Activated CD4-positive, CD25-positive, alpha-beta regulatory T cell treated with anti-CD3 and anti-CD28 coated beads, Interleukin-2, amount 50 U/mL, for 72 hours (primary cell): Measurements from ENCODE around the gene STK11IP.

Source experiments
- DNase-seq: peaks from one replicate; pipeline ENCODE4 v3.0.0; 2021

The STK11IP gene

DNA sequence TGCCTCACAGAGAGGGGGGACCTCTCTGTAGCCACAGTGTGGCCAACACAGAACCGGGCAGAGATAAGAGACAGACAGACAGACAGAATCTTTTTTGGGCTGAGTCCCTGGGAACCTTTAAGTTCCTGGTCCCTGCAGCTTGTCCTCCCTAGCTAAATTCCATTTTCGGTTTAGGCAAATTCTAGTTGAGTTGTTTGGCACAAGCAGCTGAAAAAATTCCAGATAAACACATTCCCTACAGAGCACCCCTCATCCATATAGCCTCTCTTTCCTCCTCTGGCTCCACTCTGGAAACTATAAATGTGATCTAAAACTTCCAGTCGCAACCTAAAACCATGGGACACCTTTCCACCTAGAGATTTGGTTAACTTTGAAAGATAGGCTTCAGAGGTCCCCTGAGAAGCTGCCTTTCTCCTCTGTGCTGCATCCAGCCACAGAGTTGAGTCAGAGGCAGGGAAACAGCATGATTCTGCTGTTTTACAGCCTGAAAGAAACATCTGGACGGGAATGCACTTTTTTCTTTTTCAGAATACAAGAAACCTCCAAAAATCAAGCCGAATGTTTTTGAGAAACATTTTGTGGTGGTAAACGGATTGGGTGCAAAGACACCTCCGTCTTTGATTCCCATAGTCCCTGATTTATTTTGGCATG, 60.7 kb downstream of the STK11IP start:
- no peak for DNase-seq

DNA sequence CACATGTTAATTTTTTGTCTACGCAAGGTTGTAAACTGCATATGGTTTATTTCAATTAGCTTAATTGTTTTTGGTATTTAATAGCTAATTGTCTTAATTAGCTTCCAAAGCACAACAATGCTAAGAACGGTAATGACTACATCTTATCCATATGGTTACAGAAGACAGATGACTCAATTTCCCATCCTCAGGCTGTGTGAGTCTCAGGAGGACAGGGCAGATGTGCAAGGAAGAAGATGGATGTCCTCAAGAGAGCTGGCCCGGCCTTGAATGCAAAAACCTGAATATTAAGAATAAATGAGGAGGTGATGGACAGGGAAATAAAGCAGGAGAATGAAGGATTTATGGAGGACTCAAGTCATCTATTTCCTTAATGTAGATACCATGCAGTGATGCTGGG, 61.2 kb downstream of the STK11IP start:
- no peak for DNase-seq

DNA sequence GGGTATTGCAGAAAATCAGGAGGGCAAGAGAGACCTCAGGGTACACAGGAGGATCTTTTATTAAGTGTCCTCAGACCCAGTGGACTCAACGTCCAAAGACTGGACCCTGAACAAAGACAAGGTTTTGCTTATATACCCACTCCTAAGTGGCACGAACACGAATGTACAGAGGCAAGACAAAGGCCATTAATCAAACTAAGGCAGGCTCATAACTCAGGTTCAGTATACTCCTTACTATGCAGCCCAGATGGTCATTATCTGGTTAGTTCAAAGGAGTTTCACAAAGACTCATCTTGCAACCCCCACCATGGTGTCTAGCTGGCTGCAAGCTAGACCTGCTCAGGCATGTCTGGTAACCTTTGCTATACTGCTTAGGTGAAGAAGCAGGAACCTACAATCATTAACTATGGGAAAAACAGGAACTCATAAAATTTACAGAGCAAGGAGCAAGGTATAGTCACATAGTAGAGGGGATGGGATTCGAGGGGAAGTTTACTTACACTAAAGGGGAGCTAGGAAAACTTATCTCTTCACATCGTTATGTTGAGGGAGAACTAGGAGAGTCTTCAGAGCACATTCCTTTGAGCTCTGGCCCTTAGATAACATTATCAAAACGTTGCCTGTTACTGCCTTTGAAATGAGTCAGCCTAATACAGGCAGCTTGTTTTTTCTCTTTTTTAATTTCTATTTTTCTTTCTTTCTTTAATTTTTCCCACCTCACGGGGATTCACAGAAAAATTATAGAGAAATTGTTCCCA, 63.7 kb downstream of the STK11IP start:
- no peak for DNase-seq

DNA sequence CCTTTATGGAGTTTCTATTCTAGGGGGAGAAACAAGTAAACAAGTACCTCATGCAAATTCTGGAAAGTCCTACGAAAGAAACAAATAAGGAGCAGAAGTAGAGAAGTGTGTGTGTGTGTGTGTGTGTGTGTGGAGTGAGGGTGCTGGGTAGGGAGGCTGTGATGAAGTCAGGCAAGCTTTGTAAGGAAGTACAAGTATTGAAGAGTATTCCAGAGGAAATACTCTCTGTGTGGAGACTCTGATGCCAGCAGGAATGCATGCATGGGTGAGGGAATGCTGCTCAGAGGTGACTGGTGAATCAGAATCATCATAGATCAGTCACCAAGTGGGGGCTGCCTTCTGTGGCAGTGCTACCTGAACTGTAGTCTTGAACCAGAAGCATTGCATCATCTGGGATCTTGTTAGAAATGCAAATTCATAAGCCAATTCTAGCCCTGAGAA, 64.3 kb downstream of the STK11IP start:
- DNase-seq = no peak

DNA sequence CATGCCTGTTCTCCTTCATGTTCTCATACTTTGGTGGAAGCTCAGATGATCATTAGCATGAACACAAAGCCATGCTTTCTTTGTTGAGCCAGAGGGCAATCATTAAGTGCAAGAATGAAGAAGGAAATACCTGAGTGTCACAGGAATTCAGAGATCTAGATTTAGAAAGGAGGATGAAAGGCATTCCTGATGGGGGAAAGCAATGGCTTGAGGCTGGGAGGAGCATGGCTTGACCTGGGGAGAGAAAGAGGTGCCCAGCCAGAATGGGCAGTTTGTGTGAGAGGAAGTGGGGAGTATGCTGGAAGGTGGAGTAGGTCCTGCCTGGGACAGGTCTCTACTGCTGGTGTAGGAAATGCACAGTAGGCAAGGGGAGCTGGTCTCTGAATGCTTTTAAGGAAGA, 64.9 kb downstream of the STK11IP start:
- no peak for DNase-seq

DNA sequence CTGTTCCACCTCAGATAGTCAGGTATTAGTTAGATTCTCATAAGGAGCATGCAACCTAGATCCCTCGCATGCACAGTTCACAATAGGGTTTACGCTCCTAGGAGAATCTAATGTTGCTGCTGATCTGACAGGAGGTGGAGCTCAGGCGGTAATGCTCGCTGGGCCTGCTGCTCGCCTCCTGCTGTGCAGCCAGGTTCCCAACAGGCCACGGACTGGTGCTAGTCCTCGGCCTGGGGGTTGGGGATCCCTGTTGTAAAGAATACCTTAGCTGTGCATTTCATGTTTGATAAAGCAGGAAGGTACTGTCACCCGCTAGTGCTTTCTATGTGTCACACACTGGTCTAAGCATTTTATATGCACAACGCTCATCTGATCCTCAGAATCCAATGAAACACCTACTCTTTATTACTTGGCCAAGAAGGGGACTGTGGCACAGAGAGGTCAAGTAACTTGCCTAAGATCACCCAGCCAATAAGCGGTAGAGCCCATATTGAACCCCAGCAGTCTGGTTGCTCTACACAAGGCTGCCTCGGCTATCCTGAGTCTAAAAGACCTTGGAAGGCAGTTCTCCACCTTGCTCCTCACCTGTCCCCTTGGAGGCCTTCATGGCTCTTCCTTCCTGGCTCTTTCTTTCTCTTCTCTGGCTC, 65.6 kb downstream of the STK11IP start:
- DNase-seq = no peak

DNA sequence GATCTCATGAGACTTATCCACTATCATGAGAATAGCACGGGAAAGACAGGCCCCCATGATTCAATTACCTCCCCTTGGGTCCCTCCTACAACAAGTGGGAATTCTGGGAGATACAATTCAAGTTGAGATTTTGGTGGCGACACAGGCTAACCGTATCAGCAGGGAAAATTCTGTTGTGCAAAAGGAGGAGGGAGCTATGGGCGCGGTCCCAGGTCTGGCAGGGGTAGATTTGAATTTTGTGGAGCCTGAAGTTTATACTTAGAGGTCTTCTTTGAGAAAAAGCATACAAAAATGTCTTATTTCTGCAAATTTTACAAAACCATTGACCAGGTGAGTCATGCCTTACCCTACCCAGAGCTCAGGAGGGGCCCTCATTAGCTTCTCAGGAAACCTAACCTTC, 66.4 kb downstream of the STK11IP start:
- no peak for DNase-seq

DNA sequence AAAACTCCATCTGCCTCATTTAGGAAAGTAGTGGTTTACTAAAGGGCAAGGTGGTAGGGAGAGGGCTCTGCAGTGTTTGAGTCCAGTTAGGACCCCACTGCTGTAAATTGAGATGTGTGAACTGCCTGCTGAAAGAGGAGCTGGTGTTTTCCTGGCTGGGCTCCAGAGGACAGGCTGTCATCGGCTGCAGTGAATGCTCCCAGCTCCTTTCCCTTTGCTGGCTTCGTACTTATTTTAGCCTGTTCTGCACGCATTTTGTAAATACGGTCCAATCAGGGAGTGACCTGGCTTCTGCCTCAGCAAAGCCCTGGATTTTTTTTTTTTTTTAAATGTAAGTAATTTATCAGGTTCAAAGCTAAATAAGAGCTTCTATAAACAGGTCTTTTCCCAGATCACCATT, 67.3 kb downstream of the STK11IP start:
- DNase-seq = no peak

DNA sequence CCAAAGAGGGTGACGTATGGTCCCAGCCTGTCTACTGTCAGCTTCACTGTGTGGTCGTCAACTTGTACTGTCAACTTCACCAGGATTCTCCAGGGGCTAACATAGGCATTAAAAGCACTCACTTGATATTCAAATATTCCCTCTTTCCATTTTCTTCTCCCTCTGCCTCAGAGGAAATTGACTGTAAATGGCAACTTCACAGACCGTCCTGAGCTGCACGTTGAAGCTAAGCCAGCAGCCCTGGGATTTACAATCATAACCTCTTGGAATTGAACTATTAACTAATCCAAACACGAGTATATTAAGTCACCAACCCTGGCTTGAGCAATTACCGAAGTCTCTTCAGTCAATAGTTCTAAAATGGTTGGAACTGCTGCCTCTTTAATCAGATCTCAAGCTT, 68.3 kb downstream of the STK11IP start:
- DNase-seq = no peak
